GM21367 (cell line): ENCODE measurements around the gene DBR1.
A peak's percentile ranks its signal among the peaks of the same experiment; 100 is the strongest.

ENCODE experiments used
- ATAC-seq: cut with Tn5 transposase; IDR thresholded peaks from one replicate; pipeline ENCODE4 v1.9.1; 2021; ENCODE audit not compliant: unreplicated experiment

DBR1 gene

GRCh38 chr3:138174421-138175131 is at the start of gene DBR1:
TSS of gene DBR1 (minus strand) at chr3:138174921. CDS start at chr3:138174795, 126 bp downstream.
- ATAC-seq = peak; percentile 88

GRCh38 chr3:138222942-138223287 is 48.2 kb upstream of the DBR1 start:
- no peak for ATAC-seq

- no peak for ATAC-seq
These were observed 47.6 kb upstream of the DBR1 start for GRCh38 chr3:138222131-138222941.

- ATAC-seq = no peak
These were observed 46.1 kb upstream of the DBR1 start for GRCh38 chr3:138220788-138221187.

DNA sequence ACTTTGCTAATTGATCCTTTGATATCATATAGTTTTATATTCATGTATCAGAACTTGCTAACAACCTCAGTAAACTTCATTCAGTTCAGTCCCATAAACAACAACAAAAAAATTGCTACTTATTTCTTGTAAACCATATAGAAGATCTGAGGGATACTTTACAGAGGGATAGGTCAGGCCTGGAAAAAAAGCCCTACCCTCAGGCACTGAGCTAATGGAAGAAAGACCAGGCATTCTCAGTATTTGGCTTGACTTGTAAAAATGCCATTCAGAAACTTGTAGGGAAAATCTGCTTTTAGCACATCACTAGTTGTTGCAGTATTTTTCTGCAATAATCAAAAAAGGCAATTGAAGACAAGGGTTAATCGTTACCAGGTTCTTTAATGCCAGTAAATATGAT is 45.5 kb upstream of the DBR1 start:
- no peak for ATAC-seq

DNA sequence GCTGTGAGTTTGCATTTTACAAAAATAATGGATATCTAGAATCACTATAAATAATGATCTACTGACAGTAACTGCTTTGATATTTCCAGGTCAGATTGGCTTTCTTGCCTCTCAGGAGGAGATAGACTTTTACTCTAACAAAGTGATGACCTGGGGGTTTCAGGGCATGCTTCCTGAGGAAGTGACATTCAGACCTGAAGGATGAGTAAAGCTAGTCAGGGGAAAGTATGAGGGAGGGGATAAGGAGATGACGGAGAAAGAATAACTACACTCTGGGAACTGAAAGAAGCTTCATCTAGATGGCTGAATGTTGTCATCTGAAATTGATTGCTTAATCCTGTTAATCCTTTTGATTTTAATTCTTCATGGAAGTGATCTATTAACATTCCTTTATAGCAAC is 44.5 kb upstream of the DBR1 start:
- ATAC-seq = no peak

GRCh38 chr3:138213398-138214085 is 38.8 kb upstream of the DBR1 start:
- no peak for ATAC-seq

DNA sequence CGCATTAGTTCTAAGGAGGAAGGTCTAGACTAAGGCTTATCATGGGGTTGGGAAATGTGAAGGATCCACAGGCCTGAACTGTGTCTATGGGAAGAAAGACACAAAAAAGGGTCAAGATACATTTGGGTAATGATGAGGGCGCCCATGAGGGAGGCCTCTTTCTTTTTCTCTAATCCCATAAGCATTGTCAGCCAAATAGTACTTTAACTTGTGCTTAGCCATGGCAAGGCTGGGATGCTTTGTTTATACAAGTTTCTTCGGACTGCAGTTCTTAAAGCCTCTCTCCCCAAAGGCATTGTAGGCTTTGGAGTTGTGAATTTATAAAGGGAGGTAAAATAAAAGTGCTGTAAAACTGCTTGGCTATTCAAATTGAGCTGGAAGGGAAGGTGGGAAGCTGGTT is 35.8 kb upstream of the DBR1 start:
- no peak for ATAC-seq

DNA sequence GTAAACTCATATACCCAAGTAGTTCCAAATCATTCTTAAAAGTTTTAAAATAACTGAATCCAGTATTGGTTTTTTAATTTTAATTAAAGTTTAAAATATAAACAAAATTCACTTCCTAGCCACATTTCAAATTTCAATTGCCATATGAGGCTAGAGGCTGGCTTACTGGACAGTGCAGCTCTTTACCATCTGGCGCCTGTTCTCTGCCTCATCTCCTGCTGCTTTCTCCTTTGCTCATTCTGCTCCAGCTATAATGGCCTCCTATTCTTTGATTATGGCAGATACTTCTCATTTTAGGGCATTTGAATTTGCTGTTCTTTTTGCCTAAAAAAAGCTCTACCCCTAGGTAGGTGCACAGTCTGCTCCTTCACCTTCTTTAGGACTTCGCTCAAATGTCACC is 31.5 kb upstream of the DBR1 start:
- ATAC-seq = no peak

- ATAC-seq = no peak
These were observed 30.8 kb upstream of the DBR1 start for GRCh38 chr3:138205527-138205926.

DNA sequence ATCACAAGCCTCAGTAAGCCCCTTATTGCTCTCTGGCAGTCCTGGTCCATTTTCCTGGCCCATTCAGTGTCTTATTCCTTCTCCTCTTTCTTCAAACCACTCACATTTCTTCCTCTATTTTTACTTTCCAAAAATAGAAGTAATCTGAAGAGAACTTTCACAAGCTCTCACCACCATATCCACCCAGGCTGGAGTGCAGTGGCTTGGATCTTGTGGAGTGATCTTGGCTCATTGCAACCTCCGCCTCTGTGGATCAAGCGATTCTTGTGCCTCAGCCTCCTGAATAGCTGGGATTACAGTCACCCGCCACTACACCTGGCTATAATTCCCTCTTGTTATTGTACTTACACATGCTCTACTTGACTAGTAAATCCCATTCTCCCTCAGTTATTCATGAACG is 29.2 kb upstream of the DBR1 start:
- ATAC-seq = no peak

DNA sequence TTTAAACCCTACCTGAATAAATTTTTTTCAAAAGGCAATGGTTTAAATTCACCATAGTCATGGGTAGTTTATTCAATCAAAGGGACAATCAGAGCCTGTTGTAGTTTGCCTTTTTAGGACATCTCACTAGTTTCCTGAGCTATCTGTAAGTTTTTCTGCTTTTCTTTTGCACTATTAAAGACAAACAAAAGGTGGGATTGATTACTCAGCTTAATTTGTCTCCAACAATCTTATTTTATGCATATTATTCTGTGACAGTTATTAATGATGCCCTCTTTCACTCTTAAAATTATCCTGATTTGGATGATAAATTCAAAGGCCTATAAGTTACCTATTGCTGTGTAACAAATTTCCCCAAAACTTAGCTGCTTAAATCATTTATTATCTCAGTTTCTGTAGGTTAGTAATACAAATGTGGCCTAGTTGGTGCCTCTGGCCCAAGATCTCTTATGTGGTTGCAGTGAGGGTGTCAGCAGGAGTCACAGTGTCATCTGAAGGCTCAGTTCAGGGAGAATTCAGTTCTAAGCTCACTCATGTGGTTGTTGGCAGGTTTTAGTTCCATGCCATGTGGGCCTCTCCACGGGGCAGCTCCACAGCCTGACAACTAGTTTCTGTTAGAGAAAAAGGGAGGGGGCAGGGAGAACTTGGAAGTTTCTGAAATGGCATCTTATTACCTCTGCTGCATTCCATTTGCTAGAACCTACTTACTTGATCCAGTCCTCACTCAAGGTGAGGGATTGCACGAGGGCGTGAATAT is 28.4 kb upstream of the DBR1 start:
- no peak for ATAC-seq

GRCh38 chr3:138200424-138200823 is 25.7 kb upstream of the DBR1 start:
- no peak for ATAC-seq

- ATAC-seq = no peak
These were observed 25.1 kb upstream of the DBR1 start for GRCh38 chr3:138199851-138200250.

DNA sequence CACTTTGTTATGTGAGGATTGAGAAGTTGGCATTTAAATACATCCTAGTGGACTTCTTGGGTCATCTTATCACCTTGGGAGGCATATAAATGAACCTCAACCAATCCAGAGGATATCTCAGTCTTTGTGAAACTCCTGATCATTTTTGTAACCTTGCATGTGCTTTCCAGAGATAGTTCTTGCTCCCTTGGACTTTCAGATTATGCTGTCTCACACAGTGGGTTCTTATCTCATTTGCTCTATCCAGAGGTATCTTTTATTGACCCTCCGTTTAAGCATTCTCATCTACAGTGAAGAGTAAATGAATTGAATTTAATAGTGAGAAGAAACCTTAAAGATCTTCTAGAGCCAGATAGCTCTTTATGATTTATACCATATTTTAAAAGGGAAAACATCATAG is 22.8 kb upstream of the DBR1 start:
- no peak for ATAC-seq

DNA sequence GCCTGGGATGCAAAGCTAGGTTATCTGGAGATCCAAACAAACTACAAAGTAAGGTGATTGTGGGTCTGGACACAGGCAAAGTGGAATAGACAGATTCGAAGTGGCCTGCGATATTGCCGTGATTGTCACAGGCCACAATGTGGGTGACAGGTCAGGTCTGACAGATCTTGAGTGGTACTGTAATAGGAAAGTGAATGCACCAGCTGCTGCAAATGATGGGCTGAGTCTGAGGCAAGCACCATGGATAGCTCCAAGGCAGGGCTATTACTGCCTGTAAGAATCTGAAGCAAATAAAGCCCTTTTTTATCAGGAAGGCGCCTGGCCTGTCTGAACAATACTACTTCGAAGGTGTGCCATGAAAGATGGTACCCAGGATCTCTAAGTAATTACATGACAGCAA is 22.3 kb upstream of the DBR1 start:
- ATAC-seq = no peak

GRCh38 chr3:138196023-138196422 is 21.3 kb upstream of the DBR1 start:
- ATAC-seq = no peak

- ATAC-seq = no peak
These were observed 20.8 kb upstream of the DBR1 start for GRCh38 chr3:138195481-138195880.

DNA sequence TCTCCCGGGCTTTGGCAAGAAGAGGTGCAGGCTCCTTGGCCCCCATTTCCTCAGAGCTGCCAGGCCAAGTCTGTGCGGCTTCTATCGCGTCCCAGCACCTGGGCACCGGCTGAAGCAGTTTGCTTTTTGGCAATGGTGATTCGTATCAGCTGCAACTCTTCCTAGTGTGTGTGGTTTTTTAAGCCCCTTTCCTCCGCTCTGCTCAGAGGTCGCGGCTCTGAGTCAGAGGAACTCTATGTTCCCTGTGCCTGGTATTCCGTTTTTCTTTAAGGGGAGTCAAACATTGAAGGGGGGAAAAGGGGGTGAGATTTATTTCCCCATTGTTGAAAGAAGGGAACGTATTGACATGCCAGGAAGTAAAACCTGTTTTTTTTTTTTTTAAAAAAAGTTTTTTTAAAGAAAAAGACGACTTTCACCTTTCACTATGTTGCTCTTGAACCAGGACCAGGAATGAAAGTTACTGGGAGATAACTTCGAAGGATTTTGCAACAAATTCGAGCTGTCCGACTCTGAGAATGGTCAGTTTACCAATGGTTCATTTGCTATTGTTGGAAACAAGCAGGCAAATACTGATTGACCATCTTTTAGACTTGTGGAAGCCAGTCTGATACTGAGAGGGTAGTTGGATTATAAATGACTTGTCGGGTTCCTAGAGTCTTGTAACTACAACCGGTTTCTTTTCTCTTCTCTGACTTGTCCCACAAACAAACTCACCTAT is 13.5 kb upstream of the DBR1 start:
- ATAC-seq = peak; percentile 16

GRCh38 chr3:138187296-138188012 is 12.7 kb upstream of the DBR1 start, which contains the start of gene ARMC8:
TSS of gene ARMC8 (plus strand) at chr3:138187301. CDS start at chr3:138187555, 254 bp downstream.
- peak; percentile 36 for ATAC-seq
